ENCODE data around the gene TRAPPC12.
"Not testable (repeated sequence)": the region's sequence is repeated elsewhere in the genome, so short reads cannot be mapped to it uniquely, and the experiment has no call there.

TRAPPC12 gene

DNA sequence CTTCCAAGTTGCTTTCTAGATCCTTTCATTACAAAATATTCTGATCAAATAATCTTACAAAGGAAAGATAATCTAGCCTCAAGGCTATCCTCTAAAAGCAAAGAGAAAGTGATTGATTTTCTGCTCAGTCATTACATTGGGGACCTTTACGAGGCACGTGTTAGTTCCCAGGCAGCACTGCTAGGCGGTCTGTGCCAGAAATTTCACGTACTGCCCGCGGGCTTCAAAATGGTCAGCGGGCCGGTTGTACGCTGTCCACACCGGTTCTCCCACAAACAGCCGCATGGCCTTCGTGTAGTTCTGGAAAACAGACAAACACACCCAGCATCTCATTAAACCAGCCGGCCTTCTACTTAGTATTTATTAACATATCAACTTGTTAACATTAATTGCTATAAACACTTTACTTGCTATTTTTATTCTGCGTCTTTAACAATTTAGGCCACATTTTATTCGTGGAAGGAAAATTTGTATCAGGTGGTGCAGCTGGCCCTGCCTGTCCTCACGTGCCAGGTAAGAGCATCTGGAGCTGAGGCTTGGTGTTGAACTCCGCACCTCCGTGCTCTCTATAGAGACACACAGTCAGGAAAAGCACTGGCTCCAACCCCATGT lies 119.4 kb downstream of the TRAPPC12 start:
- H3K9me3 ChIP-seq (replicated peaks in 1 of 11): no peaks in the 10 kb centered on the region
- no peak overlapping the region for H3K27ac ChIP-seq
- no peak overlapping the region for H3K4me3 ChIP-seq
- peaks cover 0 to 33% (median 8%) of the 10 kb centered on the region in 11 experiments; a peak in 7 of 22 replicates for H4K20me1 ChIP-seq
- no peak for TF ChIP-seq Cebpa-rat (IDR thresholded peaks at IDR 0.05)
- peaks cover 56 to 86% (median 71%) of the 10 kb centered on the region in 11 experiments for H3K36me3 ChIP-seq
- H3K4me2 ChIP-seq: no peak overlapping the region
- no peaks in the 10 kb centered on the region for H3K4me1 ChIP-seq
- no peak overlapping the region for H3K9ac ChIP-seq
- no peaks in the 10 kb centered on the region for H3K27me3 ChIP-seq

DNA sequence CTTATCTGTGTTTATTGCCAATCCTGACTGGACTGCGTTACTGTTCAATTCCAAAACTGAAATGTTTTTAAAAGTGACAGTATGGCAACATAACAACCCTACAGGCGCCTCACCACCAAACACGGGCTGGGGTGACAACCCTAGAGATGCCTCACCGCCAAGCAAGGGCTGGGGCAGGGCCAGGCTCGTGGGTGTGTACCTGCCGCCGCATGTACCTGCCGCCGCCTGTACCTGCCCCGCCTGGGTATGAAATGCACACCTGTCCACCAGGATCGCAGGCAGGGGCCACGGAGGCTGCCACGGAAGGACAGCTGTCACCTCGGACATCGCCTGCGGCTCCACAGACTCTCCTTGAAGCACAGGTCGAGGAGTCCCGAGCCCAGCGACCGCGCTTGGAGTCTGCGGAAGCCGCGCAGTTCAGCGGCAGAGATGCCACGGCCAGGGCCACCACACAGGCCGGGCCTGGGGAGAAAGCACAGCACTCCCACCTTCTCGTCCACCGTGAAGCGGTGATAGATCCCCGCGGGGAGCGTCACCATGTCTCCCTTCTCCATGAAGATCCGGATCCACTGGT lies 120.9 kb downstream of the TRAPPC12 start:
- peaks cover 66 to 96% (median 82%) of the 10 kb centered on the region in 11 experiments for H3K36me3 ChIP-seq
- H3K4me1 ChIP-seq: no peaks in the 10 kb centered on the region
- H3K4me3 ChIP-seq: no peak overlapping the region
- H3K4me2 ChIP-seq: no peak overlapping the region
- no peak overlapping the region for H3K9ac ChIP-seq
- peaks cover 0 to 34% (median 8%) of the 10 kb centered on the region in 11 experiments; a peak in 7 of 22 replicates for H4K20me1 ChIP-seq
- no peaks in the 10 kb centered on the region for H3K9me3 ChIP-seq (replicated peaks in 1 of 11)
- H3K27me3 ChIP-seq: no peaks in the 10 kb centered on the region
- TF ChIP-seq Cebpa-rat (IDR thresholded peaks at IDR 0.05): no peak
- no peak overlapping the region for H3K27ac ChIP-seq

DNA sequence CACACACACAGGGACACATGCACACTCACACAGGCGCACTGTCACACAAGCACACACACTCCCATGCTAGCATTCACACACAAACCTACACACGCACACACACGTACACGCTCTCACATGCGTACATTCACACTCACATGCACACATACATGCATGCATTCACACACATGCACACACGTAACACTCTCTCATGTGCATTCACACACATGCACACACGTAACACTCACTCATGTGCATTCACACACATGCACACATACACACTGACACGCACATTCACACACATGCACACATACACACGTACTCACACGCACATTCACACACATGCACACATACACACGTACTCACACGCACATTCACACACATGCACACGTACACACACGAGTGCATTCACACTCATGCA lies 123.6 kb downstream of the TRAPPC12 start:
- H3K9me3 ChIP-seq (replicated peaks in 1 of 11): no peaks in the 10 kb centered on the region
- peaks cover 0 to 9% (median 0%) of the 10 kb centered on the region in 10 experiments; a peak in 2 of 20 replicates for H3K4me1 ChIP-seq
- H3K4me2 ChIP-seq: no peak overlapping the region
- no peak overlapping the region for H3K9ac ChIP-seq
- H3K27me3 ChIP-seq: no peaks in the 10 kb centered on the region
- peaks cover 0 to 34% (median 10%) of the 10 kb centered on the region in 11 experiments; a peak in 7 of 22 replicates for H4K20me1 ChIP-seq
- no peak overlapping the region for H3K27ac ChIP-seq
- peaks cover 62 to 96% (median 78%) of the 10 kb centered on the region in 11 experiments for H3K36me3 ChIP-seq
- H3K4me3 ChIP-seq: no peak overlapping the region
- TF ChIP-seq Cebpa-rat (IDR thresholded peaks at IDR 0.05): no peak

DNA sequence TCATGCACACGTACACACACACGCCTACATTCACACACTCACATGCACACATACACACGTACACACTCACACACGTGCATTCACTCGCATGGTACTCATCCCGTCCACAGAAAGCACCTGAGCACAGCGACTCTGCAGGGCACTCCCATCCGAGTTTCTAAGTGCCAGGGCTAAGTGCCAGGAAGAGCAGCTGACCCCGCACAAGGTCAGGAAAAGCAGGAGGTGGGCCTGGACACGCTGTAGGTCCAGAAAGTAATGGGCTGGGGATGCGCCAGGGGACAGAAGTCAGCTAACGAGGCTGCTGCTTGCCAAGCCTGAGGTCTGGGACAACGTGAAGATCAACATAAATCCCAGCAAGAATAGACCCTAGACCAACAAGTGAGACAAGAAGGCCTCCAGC lies 124.0 kb downstream of the TRAPPC12 start:
- Histone ChIP-seq H3K9ac (no peak overlapping the region), H3K36me3 (peaks cover 61 to 95% (median 76%) of the 10 kb centered on the region in 11 experiments), H3K9me3 (replicated peaks in 1 of 11) (peaks cover 0 to 2% (median 0%) of the 10 kb centered on the region in 11 experiments; a peak in 4 of 22 replicates)

DNA sequence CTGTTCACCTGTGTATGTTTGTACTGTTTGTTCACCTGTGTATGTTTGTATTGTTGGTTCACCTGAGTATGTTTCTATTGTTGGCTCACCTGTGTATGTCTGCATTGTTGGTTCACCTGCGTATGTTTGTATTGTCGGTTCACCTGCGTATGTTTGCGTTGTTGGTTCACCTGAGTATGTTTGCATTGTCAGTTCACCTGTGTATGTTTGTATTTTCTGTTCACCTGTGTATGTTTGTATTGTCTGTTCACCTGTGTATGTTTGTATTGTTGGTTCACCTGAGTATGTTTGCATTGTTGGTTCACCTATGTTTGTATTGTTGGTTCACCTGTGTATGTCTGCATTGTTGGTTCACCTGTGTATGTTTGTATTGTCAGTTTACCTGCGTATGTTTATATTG lies 125.2 kb downstream of the TRAPPC12 start:
- no peak overlapping the region for H3K27ac ChIP-seq
- H4K20me1 ChIP-seq: peaks cover 0 to 34% (median 10%) of the 10 kb centered on the region in 11 experiments; a peak in 7 of 22 replicates
- no peak for TF ChIP-seq Cebpa-rat (IDR thresholded peaks at IDR 0.05)
- peaks cover 57 to 88% (median 68%) of the 10 kb centered on the region in 11 experiments for H3K36me3 ChIP-seq
- no peak overlapping the region for H3K9ac ChIP-seq
- H3K27me3 ChIP-seq: no peaks in the 10 kb centered on the region
- H3K4me2 ChIP-seq: no peak overlapping the region
- H3K9me3 ChIP-seq (replicated peaks in 1 of 11): peaks cover 0 to 5% (median 3%) of the 10 kb centered on the region in 11 experiments; a peak in 9 of 22 replicates
- peaks cover 0 to 9% (median 0%) of the 10 kb centered on the region in 10 experiments; a peak in 2 of 20 replicates for H3K4me1 ChIP-seq
- H3K4me3 ChIP-seq: no peak overlapping the region

More for the DNA sequence above, 124.0 kb downstream of the TRAPPC12 start:
- Histone ChIP-seq H4K20me1 (peaks cover 0 to 34% (median 10%) of the 10 kb centered on the region in 11 experiments; a peak in 7 of 22 replicates), H3K4me2 (no peak overlapping the region), H3K27me3 (no peaks in the 10 kb centered on the region), H3K4me3 (no peak overlapping the region), H3K4me1 (peaks cover 0 to 9% (median 0%) of the 10 kb centered on the region in 10 experiments; a peak in 2 of 20 replicates), H3K27ac (no peak overlapping the region)
- TF ChIP-seq Cebpa-rat (IDR thresholded peaks at IDR 0.05): no peak

DNA sequence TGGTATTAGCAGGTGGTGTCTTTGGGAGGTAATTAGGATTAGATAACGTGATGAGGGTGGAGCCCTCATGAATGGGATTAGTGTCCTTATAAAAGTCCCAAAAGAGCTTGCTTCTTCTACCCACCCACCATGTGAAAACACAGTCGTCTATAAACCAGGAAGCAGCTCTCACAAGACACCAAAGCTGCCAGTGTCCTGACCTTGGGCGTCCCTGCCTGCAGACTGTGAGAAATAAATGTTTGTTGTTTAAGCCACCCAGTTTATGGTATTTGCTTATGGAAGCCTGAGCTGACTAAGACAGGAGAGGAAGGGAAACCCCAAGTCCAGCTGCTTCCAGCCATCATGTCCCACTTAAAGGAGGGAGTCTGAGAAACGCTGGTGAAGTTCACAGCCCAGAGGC lies 126.3 kb downstream of the TRAPPC12 start:
- H3K4me1 ChIP-seq: peaks cover 0 to 9% (median 0%) of the 10 kb centered on the region in 10 experiments; a peak in 2 of 20 replicates
- no peak for TF ChIP-seq Cebpa-rat (IDR thresholded peaks at IDR 0.05)
- peaks cover 1 to 15% (median 13%) of the 10 kb centered on the region in 11 experiments for H3K9me3 ChIP-seq (replicated peaks in 1 of 11)
- no peak overlapping the region for H3K4me3 ChIP-seq
- H4K20me1 ChIP-seq: peaks cover 0 to 28% (median 10%) of the 10 kb centered on the region in 11 experiments; a peak in 7 of 22 replicates
- no peak overlapping the region for H3K9ac ChIP-seq
- no peak overlapping the region for H3K27ac ChIP-seq
- no peaks in the 10 kb centered on the region for H3K27me3 ChIP-seq
- H3K36me3 ChIP-seq: peaks cover 58 to 88% (median 68%) of the 10 kb centered on the region in 11 experiments
- H3K4me2 ChIP-seq: peak overlapping the region in 1 of 11 experiments; percentile 4; a peak in 1 of 22 replicates

DNA sequence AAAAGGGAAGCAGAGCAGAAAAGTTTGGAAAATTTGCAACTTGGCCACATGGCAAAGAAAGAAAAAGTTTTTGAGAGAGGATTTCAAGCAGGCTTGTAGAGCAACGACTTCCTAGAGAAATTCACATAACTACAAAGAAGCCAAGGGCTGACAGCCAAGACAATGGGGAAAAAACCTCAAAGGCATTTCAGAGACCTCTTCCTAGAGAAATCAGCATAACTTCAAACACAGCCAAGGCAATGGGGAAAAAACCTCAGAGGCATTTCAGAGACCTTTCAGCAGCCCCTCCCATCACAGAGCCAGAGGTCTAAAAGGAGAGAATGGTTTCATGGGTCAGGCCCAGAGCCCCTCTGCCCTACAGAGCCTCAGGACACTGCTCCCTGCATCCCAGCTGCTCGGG lies 132.6 kb downstream of the TRAPPC12 start:
- no peak for TF ChIP-seq Cebpa-rat (IDR thresholded peaks at IDR 0.05)
- Histone ChIP-seq H3K27ac (no peak overlapping the region), H3K27me3 (no peaks in the 10 kb centered on the region)

DNA sequence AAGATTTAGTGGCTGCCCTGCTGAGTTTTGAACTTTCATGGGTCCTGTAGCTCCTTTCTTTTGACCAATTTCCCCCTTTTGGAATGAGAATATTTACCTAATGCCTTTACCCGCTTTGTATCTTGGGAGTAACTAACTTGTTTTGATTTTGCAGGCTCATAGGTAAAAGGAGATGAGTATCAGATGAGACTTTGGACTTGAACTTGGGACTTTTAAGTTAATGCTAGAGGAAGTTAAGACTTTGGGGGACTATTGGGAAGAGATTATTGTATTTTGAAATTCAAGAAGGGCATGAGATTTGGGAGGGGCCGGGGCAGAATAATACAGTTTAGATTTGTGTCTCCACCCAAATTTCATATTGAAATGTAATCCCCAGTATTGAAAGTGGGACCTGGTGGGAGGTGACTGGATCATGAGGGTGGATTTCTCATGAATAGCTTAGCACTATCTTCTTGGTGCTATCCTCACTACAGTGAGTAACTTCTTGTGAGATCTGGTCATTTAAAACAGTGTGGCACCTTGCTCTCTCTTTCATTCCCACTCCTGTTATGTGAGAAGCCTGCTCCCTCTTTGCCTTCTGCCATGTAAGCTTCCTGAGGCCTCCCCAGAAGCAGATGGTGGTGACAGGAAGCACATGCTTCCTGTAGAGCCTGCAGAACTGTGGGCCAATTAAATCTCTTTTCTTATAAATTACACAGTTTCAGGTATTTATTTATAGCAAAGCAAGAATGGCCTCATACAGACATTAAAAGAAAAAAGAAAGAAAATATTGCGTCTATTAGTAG lies 133.7 kb downstream of the TRAPPC12 start:
- TF ChIP-seq Cebpa-rat (IDR thresholded peaks at IDR 0.05): no peak
- H3K27ac ChIP-seq: no peak overlapping the region
- peaks cover 51 to 77% (median 72%) of the 10 kb centered on the region in 11 experiments for H3K9me3 ChIP-seq (replicated peaks in 1 of 11)
- H3K4me3 ChIP-seq: no peak overlapping the region
- peak overlapping the region in 8 of 11 experiments; percentile 11 to 32 (median 22); a peak in 8 of 22 replicates for H3K4me2 ChIP-seq
- no peaks in the 10 kb centered on the region for H4K20me1 ChIP-seq
- H3K27me3 ChIP-seq: no peaks in the 10 kb centered on the region
- H3K9ac ChIP-seq: no peak overlapping the region
- peaks cover 53 to 93% (median 78%) of the 10 kb centered on the region in 11 experiments for H3K36me3 ChIP-seq
- peaks cover 8 to 27% (median 20%) of the 10 kb centered on the region in 10 experiments for H3K4me1 ChIP-seq

More for the DNA sequence above, 132.6 kb downstream of the TRAPPC12 start:
- H3K4me1 ChIP-seq: peaks cover 0 to 18% (median 11%) of the 10 kb centered on the region in 10 experiments; a peak in 12 of 20 replicates
- peaks cover 57 to 97% (median 85%) of the 10 kb centered on the region in 11 experiments for H3K36me3 ChIP-seq
- H3K4me2 ChIP-seq: no peak overlapping the region
- no peak overlapping the region; a peak in 1 of 20 replicates for H3K4me3 ChIP-seq
- H3K9ac ChIP-seq: no peak overlapping the region
- peaks cover 51 to 77% (median 72%) of the 10 kb centered on the region in 11 experiments for H3K9me3 ChIP-seq (replicated peaks in 1 of 11)
- no peaks in the 10 kb centered on the region for H4K20me1 ChIP-seq

DNA sequence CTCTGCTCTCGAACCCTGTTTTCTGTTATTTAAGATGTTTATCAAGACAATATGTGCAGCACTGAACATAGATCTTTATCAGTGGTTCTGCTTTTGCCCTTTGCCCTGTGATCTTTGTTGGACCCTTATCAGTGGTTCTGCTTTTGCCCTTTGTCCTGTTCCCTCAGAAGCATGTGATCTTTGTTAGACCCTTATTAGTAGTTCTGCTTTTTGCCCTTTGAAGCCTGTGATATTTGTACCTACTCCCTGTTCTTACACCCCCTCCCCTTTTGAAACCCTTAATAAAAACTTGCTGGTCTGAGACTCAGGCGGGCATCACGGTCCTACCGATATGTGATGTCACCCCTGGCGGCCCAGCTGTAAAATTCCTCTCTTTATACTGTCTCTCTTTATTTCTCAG lies 135.9 kb downstream of the TRAPPC12 start:
- H3K36me3 ChIP-seq: peaks cover 38 to 72% (median 65%) of the 10 kb centered on the region in 11 experiments
- peaks cover 13 to 38% (median 26%) of the 10 kb centered on the region in 10 experiments for H3K4me1 ChIP-seq

More for the DNA sequence above, 135.9 kb downstream of the TRAPPC12 start:
- H3K9me3 ChIP-seq (replicated peaks in 1 of 11): peaks cover 51 to 67% (median 65%) of the 10 kb centered on the region in 11 experiments
- H3K27me3 ChIP-seq, H3K4me2 ChIP-seq, H3K4me3 ChIP-seq, H3K27ac ChIP-seq, H3K9ac ChIP-seq, H4K20me1 ChIP-seq: not testable (repeated sequence)

All from BLaER1 treated with 17β-estradiol and CSF1 and Interleukin-3, amounts not matched to agents 10 nM and 100 nM (cell line).